IMR-90 (cell line): ENCODE data around the gene RNPEPL1. TPM values are rescaled to one million over a fixed set of nuclear protein-coding genes. Genes with fewer than 3 reads are reported as not detected.

Source experiments
- ATAC-seq: fragments of 200-7000 bp; cut with Tn5 transposase; 2 replicates; pipeline ENCODE4 v1.9.1; 2020; ENCODE audit warnings: low read depth, mild to moderate bottlenecking, moderate library complexity
- BruUV-seq: library from RNA; stranded (reverse); fragments of 400-500 nt; replicated peaks from 2 replicates; lab custom pipeline; 2021; lab: Mats Ljungman, UMichigan
- CTCF ChIA-PET: fragments of 300-600 bp; formaldehyde crosslinking; extraction: SDS; loops from one replicate; lab custom pipeline; 2021; ENCODE audit warnings: antibody characterized with exemption; lab: Yijun Ruan, JAX
- POLR2A ChIA-PET: fragments of 300-600 bp; sonication (Branson Sonifier 250); formaldehyde crosslinking; loops from one replicate; lab custom pipeline; 2022; ENCODE audit warnings: antibody characterized with exemption; ENCODE audit not compliant: unreplicated experiment; lab: Charles Lee
- DNase-seq: peaks from one replicate; pipeline ENCODE4 v3.0.0; 2013
- H2AFZ ChIP-seq: replicated peaks from 2 replicates; pipeline ENCODE3; 2013; ENCODE audit warnings: low read length, mild to moderate bottlenecking; ENCODE audit not compliant: poor library complexity
- H2AK5ac ChIP-seq: 2 replicates; pipeline ENCODE4 v1.6.1; 2013; ENCODE audit warnings: low read depth, low read length, inconsistent platforms
- H2AK9ac ChIP-seq: replicated peaks from 2 replicates; pipeline ENCODE3; 2013; ENCODE audit warnings: mild to moderate bottlenecking, low read depth, low read length, moderate library complexity; ENCODE audit not compliant: poor library complexity
- H2BK120ac ChIP-seq: 2 replicates; pipeline ENCODE4 v1.6.1; 2013; ENCODE audit warnings: low read depth, low read length, inconsistent platforms
- H2BK15ac ChIP-seq: 3 replicates; pipeline ENCODE4 v1.6.1; 2013; ENCODE audit warnings: low read depth, low read length, inconsistent platforms
- H2BK20ac ChIP-seq: 2 replicates; pipeline ENCODE4 v1.6.1; 2013; ENCODE audit warnings: low read depth, mild to moderate bottlenecking, inconsistent platforms, low read length, moderate library complexity
- H2BK5ac ChIP-seq: 2 replicates; pipeline ENCODE4 v1.6.1; 2013; ENCODE audit warnings: mild to moderate bottlenecking, low read depth, low read length, inconsistent platforms; ENCODE audit not compliant: poor library complexity, severe bottlenecking
- H3K14ac ChIP-seq: replicated peaks from 2 replicates; pipeline ENCODE4 v1.6.1; 2013; ENCODE audit warnings: low read depth, low read length, inconsistent platforms
- H3K18ac ChIP-seq: 2 replicates; pipeline ENCODE4 v1.6.1; 2013; ENCODE audit warnings: low read depth, low read length, control low read depth
- H3K23ac ChIP-seq: 2 replicates; pipeline ENCODE4 v1.6.1; 2013; ENCODE audit warnings: low read depth, low read length, inconsistent platforms
- H3K27ac ChIP-seq: 2 replicates; pipeline ENCODE4 v1.5.1; 2013; ENCODE audit warnings: mild to moderate bottlenecking, control low read depth, low read length; ENCODE audit not compliant: insufficient read depth
- H3K27me3 ChIP-seq: 2 replicates; pipeline ENCODE4 v1.6.1; 2013; ENCODE audit warnings: low read length; ENCODE audit not compliant: control insufficient read depth, insufficient read depth
- H3K36me3 ChIP-seq: 2 replicates; pipeline ENCODE4 v1.6.1; 2013; ENCODE audit warnings: low read length, mixed read lengths; ENCODE audit not compliant: control insufficient read depth, insufficient read depth
- H3K4ac ChIP-seq: 2 replicates; pipeline ENCODE4 v1.6.1; 2013; ENCODE audit warnings: low read depth, low read length, inconsistent platforms
- H3K4me1 ChIP-seq: 2 replicates; pipeline ENCODE4 v1.6.1; 2013; ENCODE audit warnings: low read length, mixed read lengths; ENCODE audit not compliant: control insufficient read depth, insufficient read depth
- H3K4me2 ChIP-seq: 2 replicates; pipeline ENCODE4 v1.6.1; 2013; ENCODE audit warnings: low read depth, mild to moderate bottlenecking, control low read depth, low read length, moderate library complexity
- H3K4me3 ChIP-seq: 2 replicates; pipeline ENCODE4 v1.5.1; 2013; ENCODE audit warnings: low read depth, mild to moderate bottlenecking, control low read depth, low read length, moderate library complexity; ENCODE audit not compliant: insufficient read depth
- H3K56ac ChIP-seq: 2 replicates; pipeline ENCODE4 v1.6.1; 2013; ENCODE audit warnings: low read length, inconsistent platforms; ENCODE audit not compliant: insufficient read depth; ENCODE audit errors: extremely low read depth
- H3K79me1 ChIP-seq, 2 experiments: 2 replicates each; pipeline ENCODE4 v1.6.1; 2013; ENCODE audit warnings: low read length in 2 of 2, inconsistent platforms in 1 of 2, low read depth in 1 of 2
- H3K9ac ChIP-seq: 2 replicates; pipeline ENCODE4 v1.6.1; 2013; ENCODE audit warnings: low read depth, low read length, control low read depth
- H3K9me1 ChIP-seq: 2 replicates; pipeline ENCODE4 v1.6.1; 2013; ENCODE audit warnings: low read length, inconsistent platforms; ENCODE audit not compliant: insufficient read depth
- H3K9me3 ChIP-seq: 2 replicates; pipeline ENCODE4 v1.6.1; 2013; ENCODE audit warnings: low read length; ENCODE audit not compliant: control insufficient read depth, insufficient read depth
- H4K20me1 ChIP-seq: 2 replicates; pipeline ENCODE4 v1.6.1; 2013; ENCODE audit warnings: low read length, inconsistent platforms; ENCODE audit not compliant: insufficient read depth
- H4K5ac ChIP-seq: 2 replicates; pipeline ENCODE4 v1.6.1; 2013; ENCODE audit warnings: mild to moderate bottlenecking, low read depth, low read length, control low read depth
- H4K8ac ChIP-seq, 2 experiments: 2 replicates each; pipeline ENCODE4 v1.6.1; 2013; ENCODE audit warnings: low read depth in 2 of 2, low read length in 2 of 2, control low read depth in 1 of 2, inconsistent platforms in 1 of 2
- H4K91ac ChIP-seq: 2 replicates; pipeline ENCODE4 v1.6.1; 2013; ENCODE audit warnings: low read depth, low read length, inconsistent platforms; ENCODE audit not compliant: insufficient read depth
- MAZ ChIP-seq: IDR thresholded peaks from 2 replicates; pipeline ENCODE4 v1.6.1; 2012; ENCODE audit warnings: low read depth, mild to moderate bottlenecking, low read length, improper control_type of control experiment, moderate library complexity, borderline replicate concordance
- WGBS, 2 experiments: methylation state at CpG; one replicate each; pipeline versions ENCODE4 v1.1.5 to v1.1.7; 2013; ENCODE audit warnings: missing lambda C conversion rate in 2 of 2; ENCODE audit not compliant: insufficient read length in 1 of 2; ENCODE audit errors: extremely low coverage in 2 of 2; 5-methylcytosine and 5-hydroxymethylcytosine counted together
- dilution Hi-C: fragments of 300-500 bp; cut with HindIII; formaldehyde crosslinking; loops from one replicate; pipeline ENCODE4 v1.14.3; 2018; ENCODE audit warnings: low sequenced_read_pairs; ENCODE audit not compliant: unreplicated experiment
- in situ Hi-C: fragments of 300-500 bp; cut with MboI; formaldehyde crosslinking; loops from 3 replicates; pipeline ENCODE4 v1.14.3; 2019; ENCODE audit warnings: low sequenced_read_pairs, inconsistent platforms, mixed read lengths
- intact Hi-C: fragments of 100-400 bp; cut with micrococcal nuclease; formaldehyde crosslinking; loops from 2 replicates; pipeline ENCODE4 v1.10.0; 2022
- polyA plus RNA-seq, 3 experiments: library from polyadenylated mRNA; depleted of rRNA; stranded (reverse); fragments of >200 nt; gene quantifications; 2 replicates each; pipeline ENCODE4 v1.2.3, GENCODE V29; 2012; ENCODE audit warnings: low replicate concordance in 1 of 3
- total RNA-seq: library from RNA; depleted of rRNA; stranded (reverse); fragments of >200 nt; gene quantifications from 2 replicates; pipeline ENCODE4 v1.2.3, GENCODE V29; 2012
- TF ChIP-seq, protein P1 (sequence below): fragments of 150-350 bp; IDR thresholded peaks from 2 replicates; pipeline ENCODE4 v1.6.1; 2016; ENCODE audit warnings: low read depth, mild to moderate bottlenecking, low read length, moderate library complexity, borderline replicate concordance

RNPEPL1 gene
- total and polyA plus RNA-seq, 2 of the 4 experiments (the other 2 are of a cell fraction) = 3.8 to 18.7 TPM

DNA sequence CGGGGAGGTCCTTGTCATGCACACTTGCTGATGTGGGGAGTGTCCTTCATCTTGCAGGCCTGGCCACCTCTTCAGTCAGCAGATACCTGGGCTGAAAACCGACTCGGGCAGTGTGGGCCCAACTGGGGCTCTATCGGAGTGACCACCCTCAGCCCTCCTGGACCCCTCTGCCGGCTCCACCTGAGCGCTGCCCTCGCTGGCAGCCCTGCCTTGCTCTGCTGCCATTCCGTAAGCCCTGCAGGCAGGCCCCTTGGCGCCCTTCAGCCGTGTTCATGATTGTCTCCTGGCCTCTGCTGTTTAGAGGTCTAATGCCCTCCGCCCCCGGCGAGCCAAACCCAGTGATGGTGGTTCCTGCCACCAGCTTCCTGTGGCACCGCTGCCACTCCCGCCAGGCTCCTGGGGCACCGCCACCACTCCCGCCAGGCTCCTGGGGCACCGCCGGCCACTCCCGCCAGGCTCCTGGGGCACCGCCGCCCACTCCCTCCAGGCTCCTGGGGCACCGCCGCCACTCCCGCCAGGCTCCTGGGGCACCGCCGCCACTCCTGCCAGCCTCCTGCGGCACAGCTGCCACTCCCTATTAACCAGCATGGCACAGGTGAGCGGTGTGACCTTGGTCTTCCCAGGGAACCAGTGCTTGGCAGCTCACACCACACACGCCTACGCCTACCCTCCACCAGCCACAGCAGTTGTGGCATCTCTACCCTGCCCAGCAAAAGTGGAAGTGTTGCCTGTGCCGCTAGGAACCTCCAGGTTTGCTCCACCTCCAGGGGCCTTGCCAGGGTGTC, 34.2 kb downstream of the RNPEPL1 start:
- H4K20me1 ChIP-seq = no peaks in the 10 kb centered on the region
- in situ Hi-C loops = no loop called here
- no peak overlapping the region for H3K14ac ChIP-seq
- H3K4me1 ChIP-seq = no peaks in the 10 kb centered on the region
- H2AK9ac ChIP-seq = no peak overlapping the region
- H3K4ac ChIP-seq = no peak overlapping the region
- ChIA-PET POLR2A (no interaction called here), CTCF (no interaction called here)
- H3K9me3 ChIP-seq = no peaks in the 10 kb centered on the region
- H3K23ac ChIP-seq = no peak overlapping the region
- H3K27me3 ChIP-seq = no peaks in the 10 kb centered on the region
- no peak overlapping the region for H2BK15ac ChIP-seq
- dilution Hi-C loops = no loop called here
- no peak overlapping the region for H3K9ac ChIP-seq
- H3K4me3 ChIP-seq = no peak overlapping the region
- H3K36me3 ChIP-seq = peaks cover 17% of the 10 kb centered on the region
- no peak overlapping the region for H3K4me2 ChIP-seq
- no peak overlapping the region for H4K5ac ChIP-seq
- WGBS, 2 experiments = 83% methylated on average over 8 of the region's 32 CpGs; no CpG with 5 or more reads in 1 of the 2 experiments
- intact Hi-C loops = no loop called here
- no TSS peak for BruUV-seq
- no peaks in the 10 kb centered on the region for H3K79me1 ChIP-seq
- no peak overlapping the region for H2BK5ac ChIP-seq
- no peak overlapping the region for H2AFZ ChIP-seq
- H3K9me1 ChIP-seq = no peaks in the 10 kb centered on the region; the same call in 1 of the 2 replicates
- DNase-seq (no peak), ATAC-seq (no peak)
- no peak overlapping the region for H3K27ac ChIP-seq
- no peak overlapping the region for H4K8ac ChIP-seq
- H4K91ac ChIP-seq = no peak overlapping the region
- H3K56ac ChIP-seq = no peak overlapping the region
- H2BK120ac ChIP-seq = no peak overlapping the region
- H3K18ac ChIP-seq = no peak overlapping the region
- TF ChIP-seq MAZ = no peak
- TF ChIP-seq, protein P1, sequence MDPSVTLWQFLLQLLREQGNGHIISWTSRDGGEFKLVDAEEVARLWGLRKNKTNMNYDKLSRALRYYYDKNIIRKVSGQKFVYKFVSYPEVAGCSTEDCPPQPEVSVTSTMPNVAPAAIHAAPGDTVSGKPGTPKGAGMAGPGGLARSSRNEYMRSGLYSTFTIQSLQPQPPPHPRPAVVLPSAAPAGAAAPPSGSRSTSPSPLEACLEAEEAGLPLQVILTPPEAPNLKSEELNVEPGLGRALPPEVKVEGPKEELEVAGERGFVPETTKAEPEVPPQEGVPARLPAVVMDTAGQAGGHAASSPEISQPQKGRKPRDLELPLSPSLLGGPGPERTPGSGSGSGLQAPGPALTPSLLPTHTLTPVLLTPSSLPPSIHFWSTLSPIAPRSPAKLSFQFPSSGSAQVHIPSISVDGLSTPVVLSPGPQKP = no peak
- H2BK20ac ChIP-seq = no peak overlapping the region
- no peak overlapping the region for H2AK5ac ChIP-seq
